HUES48 (cell line): ENCODE measurements around the gene ZNF677.
A peak's percentile ranks its signal among the peaks of the same experiment; 100 is the strongest.
"Not testable (repeated sequence)": the region's sequence is repeated elsewhere in the genome, so short reads cannot be mapped to it uniquely, and the experiment has no call there.

Experiments
- H3K27ac ChIP-seq: one replicate; pipeline ENCODE4 v1.7.0; 2013; ENCODE audit warnings: low read depth, low read length, inconsistent platforms
- H3K27me3 ChIP-seq: 2 replicates; pipeline ENCODE4 v1.6.1; 2013; ENCODE audit warnings: mild to moderate bottlenecking, low read length; ENCODE audit not compliant: control insufficient read depth, insufficient read depth
- H3K36me3 ChIP-seq: 2 replicates; pipeline ENCODE4 v1.6.1; 2013; ENCODE audit warnings: low read length; ENCODE audit not compliant: control insufficient read depth, insufficient read depth
- H3K4me1 ChIP-seq: 2 replicates; pipeline ENCODE4 v1.6.1; 2013; ENCODE audit warnings: mild to moderate bottlenecking, low read length; ENCODE audit not compliant: control insufficient read depth, insufficient read depth
- H3K4me3 ChIP-seq: 2 replicates; pipeline ENCODE4 v1.5.1; 2013; ENCODE audit warnings: mild to moderate bottlenecking, low read depth, low read length
- H3K9ac ChIP-seq: 2 replicates; pipeline ENCODE4 v1.6.1; 2013; ENCODE audit warnings: mild to moderate bottlenecking, low read depth, low read length, moderate library complexity
- H3K9me3 ChIP-seq: 2 replicates; pipeline ENCODE4 v1.6.1; 2013; ENCODE audit warnings: low read length; ENCODE audit not compliant: control insufficient read depth, insufficient read depth

ZNF677 gene

DNA sequence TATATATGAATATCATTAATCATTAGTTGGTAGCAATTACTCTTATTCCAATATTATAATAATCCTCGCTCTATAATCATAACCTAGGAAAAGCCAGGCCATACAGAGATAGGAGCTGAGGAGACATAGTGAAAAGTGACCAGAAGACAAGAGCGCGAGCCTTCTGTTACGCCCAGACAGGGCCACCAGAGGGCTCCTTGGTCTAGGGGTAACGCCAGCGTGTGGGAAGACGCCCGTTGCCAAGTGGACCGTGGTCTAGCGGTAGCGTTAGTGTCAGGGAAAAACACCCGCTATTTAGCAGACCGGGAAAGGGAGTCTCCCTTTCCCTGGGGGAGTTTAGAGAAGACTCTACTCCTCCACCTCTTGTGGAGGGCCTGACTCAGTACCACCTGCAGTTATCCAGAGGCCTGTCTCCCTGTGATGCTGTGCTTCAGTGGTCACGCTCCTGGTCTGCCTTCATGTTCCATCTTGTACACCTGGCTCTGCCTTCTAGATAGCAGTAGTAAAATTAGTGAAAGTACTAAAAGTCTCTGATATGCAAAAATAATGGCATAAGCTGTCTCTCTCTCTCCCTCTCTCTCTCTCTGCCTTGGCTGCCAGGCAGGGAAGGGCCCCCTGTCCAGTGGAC lies 3.2 kb upstream of the ZNF677 start, which contains the start of gene VN1R2:
TSS of gene VN1R2 (plus strand) at position 578 of the 628 bp plus-strand sequence. CDS start 84 bp downstream, outside the sequence.
- not testable (repeated sequence) for H3K36me3 ChIP-seq, H3K4me3 ChIP-seq, H3K27me3 ChIP-seq, H3K9ac ChIP-seq, H3K4me1 ChIP-seq, H3K27ac ChIP-seq
- H3K9me3 ChIP-seq: peaks cover 32% of the 10 kb centered on the region

GRCh38 chr19:53246498-53246897 lies 8.2 kb downstream of the ZNF677 start:
- no peak overlapping the region for H3K9ac ChIP-seq
- no peaks in the 10 kb centered on the region for H3K4me1 ChIP-seq
- H3K4me3 ChIP-seq: no peak overlapping the region
- H3K36me3 ChIP-seq: peaks cover 70% of the 10 kb centered on the region
- H3K27me3 ChIP-seq: no peaks in the 10 kb centered on the region
- H3K9me3 ChIP-seq: peaks cover 82% of the 10 kb centered on the region
- no peak overlapping the region for H3K27ac ChIP-seq

GRCh38 chr19:53237114-53237777 lies 17.4 kb downstream of the ZNF677 start:
- H3K9ac ChIP-seq: no peak overlapping the region
- no peaks in the 10 kb centered on the region for H3K4me1 ChIP-seq
- H3K4me3 ChIP-seq: no peak overlapping the region
- no peaks in the 10 kb centered on the region for H3K27me3 ChIP-seq
- no peak overlapping the region for H3K27ac ChIP-seq
- peaks cover 50% of the 10 kb centered on the region for H3K36me3 ChIP-seq
- H3K9me3 ChIP-seq: peaks cover 91% of the 10 kb centered on the region

DNA sequence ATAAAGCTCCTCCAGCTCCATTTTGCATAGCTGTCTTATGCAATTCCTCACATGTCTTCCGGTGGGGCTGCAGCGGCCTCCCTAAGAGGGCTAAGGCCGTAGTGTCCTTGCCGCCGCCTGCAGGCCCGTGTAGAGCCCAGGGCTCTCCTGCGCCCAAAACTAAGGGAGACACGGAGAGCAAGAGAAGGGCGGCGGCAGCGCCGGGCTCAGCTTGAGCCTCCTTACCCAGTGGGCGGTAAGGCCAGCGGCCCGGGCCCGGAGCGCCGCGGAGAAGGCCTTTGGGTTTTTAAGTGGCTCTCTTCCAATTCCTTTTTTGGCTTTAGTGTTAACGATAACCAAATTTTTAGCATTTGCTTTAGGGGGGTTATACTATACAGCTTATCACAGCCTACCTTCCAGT lies 30.1 kb downstream of the ZNF677 start:
- no peak overlapping the region for H3K27ac ChIP-seq
- H3K36me3 ChIP-seq: no peaks in the 10 kb centered on the region
- H3K9me3 ChIP-seq: peaks cover 56% of the 10 kb centered on the region
- H3K4me1 ChIP-seq: no peaks in the 10 kb centered on the region
- H3K4me3 ChIP-seq: no peak overlapping the region
- no peak overlapping the region for H3K9ac ChIP-seq
- no peaks in the 10 kb centered on the region for H3K27me3 ChIP-seq

GRCh38 chr19:53222716-53223115 lies 32.0 kb downstream of the ZNF677 start:
- not testable (repeated sequence) for H3K36me3 ChIP-seq, H3K4me1 ChIP-seq, H3K9ac ChIP-seq, H3K27ac ChIP-seq, H3K4me3 ChIP-seq, H3K27me3 ChIP-seq
- peaks cover 59% of the 10 kb centered on the region for H3K9me3 ChIP-seq

DNA sequence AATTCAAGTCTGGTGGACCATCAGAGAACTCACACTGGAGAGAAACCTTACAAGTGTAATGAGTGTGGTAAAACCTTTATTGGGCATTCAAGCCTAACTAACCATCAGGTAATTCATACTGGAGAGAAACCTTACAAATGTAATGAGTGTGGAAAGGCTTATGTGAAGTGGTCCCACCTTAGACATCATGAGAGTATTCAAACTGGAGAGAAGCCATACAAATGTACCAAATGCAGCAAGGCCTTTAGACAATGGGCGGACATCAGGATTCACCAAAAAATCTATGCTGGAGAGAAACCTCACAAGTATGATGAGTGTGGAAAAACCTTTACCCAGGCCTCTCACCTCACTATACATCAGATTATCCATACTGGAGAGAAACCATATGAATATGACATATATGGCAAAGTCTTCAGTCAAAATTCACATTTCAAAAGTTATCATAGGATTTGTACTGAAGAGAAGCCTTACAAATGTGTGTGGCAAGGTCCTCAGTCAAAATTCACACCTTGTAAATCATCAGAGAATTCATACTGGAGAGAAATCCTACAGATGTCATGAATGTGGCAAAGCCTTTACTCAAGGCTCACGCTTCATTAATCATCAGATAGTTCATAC lies 41.9 kb downstream of the ZNF677 start:
- no peaks in the 10 kb centered on the region for H3K27me3 ChIP-seq
- H3K36me3 ChIP-seq: no peaks in the 10 kb centered on the region
- no peak overlapping the region for H3K4me3 ChIP-seq
- H3K27ac ChIP-seq: no peak overlapping the region
- no peak overlapping the region for H3K9ac ChIP-seq
- no peaks in the 10 kb centered on the region for H3K4me1 ChIP-seq
- peaks cover 79% of the 10 kb centered on the region for H3K9me3 ChIP-seq

DNA sequence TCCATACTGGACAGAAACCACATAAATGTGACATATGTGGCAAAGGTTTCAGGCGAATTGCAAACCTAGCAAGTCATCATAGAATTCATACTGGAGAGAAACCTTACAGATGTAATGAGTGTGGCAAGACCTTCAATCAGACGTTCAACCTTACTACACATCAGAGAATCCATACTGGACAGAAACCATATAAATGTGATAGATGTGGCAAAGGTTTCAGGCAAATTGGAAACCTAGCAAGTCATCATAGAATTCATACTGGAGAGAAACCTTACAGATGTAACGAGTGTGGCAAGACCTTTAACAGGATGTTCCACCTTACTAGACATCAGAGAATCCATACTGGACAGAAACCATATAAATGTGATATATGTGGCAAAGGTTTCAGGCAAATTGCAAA lies 43.1 kb downstream of the ZNF677 start:
- H3K27ac ChIP-seq, H3K36me3 ChIP-seq, H3K9ac ChIP-seq, H3K4me3 ChIP-seq, H3K4me1 ChIP-seq, H3K27me3 ChIP-seq: not testable (repeated sequence)
- peaks cover 70% of the 10 kb centered on the region for H3K9me3 ChIP-seq

DNA sequence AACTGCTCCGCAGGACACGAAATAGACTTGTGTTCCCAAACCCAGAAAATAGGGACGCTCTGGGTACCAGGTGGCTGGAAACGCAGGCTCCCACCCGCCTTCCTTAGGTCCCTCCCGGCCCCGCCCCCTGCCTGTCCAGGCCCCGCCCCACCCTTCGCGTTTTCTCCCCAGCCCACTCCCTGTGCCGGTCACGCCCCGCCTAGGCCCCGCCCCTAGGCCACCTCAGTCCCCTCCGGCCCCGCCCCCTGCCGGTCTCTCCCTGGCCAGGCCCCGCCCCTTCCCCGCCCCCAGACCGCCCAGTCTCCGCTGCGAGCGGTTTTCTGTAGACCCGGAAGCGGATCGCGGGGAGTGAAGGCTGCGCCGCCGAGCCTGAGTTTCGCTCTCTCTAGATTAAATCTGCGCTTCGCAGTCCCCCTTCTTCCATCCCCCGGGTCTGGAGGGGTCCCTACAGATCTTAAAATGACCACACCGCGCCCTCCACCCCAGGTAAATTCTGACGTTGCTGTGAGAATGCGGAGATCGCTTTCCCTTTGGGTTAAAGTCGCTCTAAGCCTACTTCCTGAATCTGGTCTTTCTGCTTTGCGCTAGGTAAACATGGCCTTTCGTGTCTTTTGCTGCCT lies 57.8 kb downstream of the ZNF677 start:
- Histone ChIP-seq H3K4me3 (peak overlapping the region; percentile 99), H3K27me3 (peaks cover 8% of the 10 kb centered on the region; the same call in 1 of the 2 replicates), H3K36me3 (no peaks in the 10 kb centered on the region), H3K9me3 (peaks cover 3% of the 10 kb centered on the region; the same call in 1 of the 2 replicates), H3K9ac (peak overlapping the region; percentile 89), H3K4me1 (peaks cover 3% of the 10 kb centered on the region; the same call in 1 of the 2 replicates), H3K27ac (no peak overlapping the region)

DNA sequence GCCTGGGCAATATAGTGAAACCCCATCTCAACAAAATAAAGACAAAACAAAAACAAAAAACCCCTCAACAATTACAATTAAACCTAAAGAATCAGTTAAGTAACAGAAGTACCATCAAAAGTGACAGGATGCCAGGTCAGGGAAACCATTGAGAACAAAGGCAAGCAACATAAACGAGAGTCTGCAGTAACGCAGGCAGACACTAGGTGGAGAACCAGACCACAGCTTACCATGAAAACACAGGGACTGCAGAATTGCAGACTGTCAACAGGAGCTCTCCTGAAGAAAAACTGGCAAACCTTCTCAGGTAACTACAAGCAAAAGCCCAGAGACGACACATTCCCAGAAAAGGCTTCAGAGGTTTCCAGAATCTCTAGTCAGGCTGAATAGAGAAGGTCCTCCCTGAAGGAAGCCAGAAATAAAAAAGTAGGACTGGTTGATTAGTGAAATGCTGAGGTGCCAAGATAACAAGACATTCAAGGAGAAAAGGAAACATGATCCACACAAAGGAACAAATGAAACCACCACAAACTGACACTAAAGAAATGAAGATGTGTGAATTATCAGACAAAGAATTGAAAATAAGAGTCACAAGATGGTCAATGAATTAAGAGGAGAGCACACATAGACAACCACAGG lies 59.3 kb downstream of the ZNF677 start:
- Histone ChIP-seq H3K4me1 (peaks cover 3% of the 10 kb centered on the region; the same call in 1 of the 2 replicates), H3K9me3 (0 out of 2 replicates have a peak, but pooled peaks cover 2% of the 10 kb centered on the region), H3K27ac (no peak overlapping the region), H3K36me3 (no peaks in the 10 kb centered on the region; the same call in 1 of the 2 replicates), H3K9ac (no peak overlapping the region), H3K4me3 (no peak overlapping the region), H3K27me3 (peaks cover 8% of the 10 kb centered on the region; the same call in 1 of the 2 replicates)

GRCh38 chr19:53193535-53194222 lies 61.0 kb downstream of the ZNF677 start:
- Histone ChIP-seq H3K4me1 (peaks cover 3% of the 10 kb centered on the region; the same call in 1 of the 2 replicates), H3K4me3 (peak overlapping the region; percentile 99), H3K9me3 (no peaks in the 10 kb centered on the region), H3K36me3 (no peaks in the 10 kb centered on the region; the same call in 1 of the 2 replicates), H3K27me3 (peaks cover 8% of the 10 kb centered on the region; the same call in 1 of the 2 replicates), H3K9ac (no peak overlapping the region), H3K27ac (no peak overlapping the region)
